DND-41 (cell line): ENCODE measurements around the gene FTO.

Experiments
- ATAC-seq: fragments of 200-7000 bp; cut with Tn5 transposase; 3 replicates; pipeline ENCODE4 v1.9.1; 2021; ENCODE audit warnings: low read depth; ENCODE audit not compliant: insufficient read depth
- DNase-seq: peaks from one replicate; pipeline ENCODE4 v3.0.0-alpha.2; 2020
- H2AFZ ChIP-seq: 2 replicates; pipeline ENCODE4 v1.6.0; 2012; ENCODE audit warnings: low read depth, low read length
- H3K27ac ChIP-seq: 2 replicates; pipeline ENCODE4 v1.5.1; 2012; ENCODE audit warnings: low read length, inconsistent platforms
- H3K27me3 ChIP-seq: fragments of 200-600 bp; sonication (generic); 2 replicates; pipeline ENCODE4 v1.6.0; 2012; ENCODE audit warnings: low read length, mild to moderate bottlenecking, inconsistent platforms; ENCODE audit not compliant: insufficient read depth, poor library complexity
- H3K36me3 ChIP-seq: 2 replicates; pipeline ENCODE4 v1.5.1; 2012; ENCODE audit warnings: low read length, inconsistent platforms; ENCODE audit not compliant: insufficient read depth
- H3K4me1 ChIP-seq: 2 replicates; pipeline ENCODE4 v1.5.1; 2012; ENCODE audit warnings: mild to moderate bottlenecking, low read length; ENCODE audit not compliant: insufficient read depth
- H3K4me2 ChIP-seq: 2 replicates; pipeline ENCODE4 v1.6.0; 2012; ENCODE audit warnings: mild to moderate bottlenecking, moderate library complexity, low read length, inconsistent platforms; ENCODE audit not compliant: insufficient read depth
- H3K4me3 ChIP-seq, 2 experiments: fragments of 200-600 bp in 1 of 2; shearing (Covaris generic) in 1 of 2; 2 replicates each; pipeline ENCODE4 v1.5.1; 2012 to 2016; ENCODE audit warnings: inconsistent platforms in 2 of 2, low read length in 2 of 2, mild to moderate bottlenecking in 2 of 2, low read depth in 1 of 2, moderate library complexity in 1 of 2
- H3K79me2 ChIP-seq: 2 replicates; pipeline ENCODE4 v1.6.0; 2012; ENCODE audit warnings: low read length, inconsistent platforms; ENCODE audit not compliant: insufficient read depth
- H3K9ac ChIP-seq: 2 replicates; pipeline ENCODE4 v1.6.0; 2012; ENCODE audit warnings: low read depth, mild to moderate bottlenecking, inconsistent platforms, low read length, moderate library complexity
- H3K9me3 ChIP-seq: 2 replicates; pipeline ENCODE4 v1.5.1; 2012; ENCODE audit warnings: low read length, moderate library complexity, mild to moderate bottlenecking, inconsistent platforms; ENCODE audit not compliant: insufficient read depth, severe bottlenecking
- H4K20me1 ChIP-seq: 2 replicates; pipeline ENCODE4 v1.6.0; 2012; ENCODE audit warnings: low read length; ENCODE audit not compliant: insufficient read depth
- EZH2 ChIP-seq: IDR thresholded peaks from 3 replicates; pipeline ENCODE4 v1.6.1; 2012; ENCODE audit warnings: borderline replicate concordance, low read depth, mild to moderate bottlenecking, moderate library complexity, low read length, inconsistent platforms; ENCODE audit not compliant: severe bottlenecking
- TF ChIP-seq, protein P1 (sequence below): IDR thresholded peaks from 2 replicates; pipeline ENCODE4 v1.5.1; 2012; ENCODE audit warnings: borderline replicate concordance, low read length, moderate library complexity, mild to moderate bottlenecking; ENCODE audit not compliant: poor library complexity, severe bottlenecking; ENCODE audit errors: extremely low read depth

The FTO gene

DNA sequence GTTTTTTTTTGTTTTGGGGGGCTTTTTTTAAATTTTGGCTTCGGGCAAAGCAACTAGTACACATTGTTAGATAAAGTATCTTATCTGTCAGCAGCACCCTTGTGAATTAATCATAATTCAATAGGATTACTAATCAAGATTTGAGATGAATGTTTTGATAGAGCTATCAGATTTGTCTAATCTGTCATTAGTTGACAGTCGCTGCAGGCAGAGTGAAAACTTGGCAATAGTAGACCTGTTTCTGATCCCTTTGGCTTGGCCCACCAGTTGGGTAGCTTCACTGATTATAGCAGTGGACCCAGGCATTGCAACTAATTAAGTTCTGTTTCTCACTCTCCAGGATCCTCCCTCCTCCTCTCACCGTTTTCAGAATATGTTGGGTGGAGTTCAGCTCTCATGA is 324.0 kb downstream of the FTO start:
- H3K9ac ChIP-seq, result no peak overlapping the region
- H2AFZ ChIP-seq, result no peak overlapping the region
- TF ChIP-seq, protein P1, sequence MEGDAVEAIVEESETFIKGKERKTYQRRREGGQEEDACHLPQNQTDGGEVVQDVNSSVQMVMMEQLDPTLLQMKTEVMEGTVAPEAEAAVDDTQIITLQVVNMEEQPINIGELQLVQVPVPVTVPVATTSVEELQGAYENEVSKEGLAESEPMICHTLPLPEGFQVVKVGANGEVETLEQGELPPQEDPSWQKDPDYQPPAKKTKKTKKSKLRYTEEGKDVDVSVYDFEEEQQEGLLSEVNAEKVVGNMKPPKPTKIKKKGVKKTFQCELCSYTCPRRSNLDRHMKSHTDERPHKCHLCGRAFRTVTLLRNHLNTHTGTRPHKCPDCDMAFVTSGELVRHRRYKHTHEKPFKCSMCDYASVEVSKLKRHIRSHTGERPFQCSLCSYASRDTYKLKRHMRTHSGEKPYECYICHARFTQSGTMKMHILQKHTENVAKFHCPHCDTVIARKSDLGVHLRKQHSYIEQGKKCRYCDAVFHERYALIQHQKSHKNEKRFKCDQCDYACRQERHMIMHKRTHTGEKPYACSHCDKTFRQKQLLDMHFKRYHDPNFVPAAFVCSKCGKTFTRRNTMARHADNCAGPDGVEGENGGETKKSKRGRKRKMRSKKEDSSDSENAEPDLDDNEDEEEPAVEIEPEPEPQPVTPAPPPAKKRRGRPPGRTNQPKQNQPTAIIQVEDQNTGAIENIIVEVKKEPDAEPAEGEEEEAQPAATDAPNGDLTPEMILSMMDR, result no peak
- TF ChIP-seq EZH2, result no peak
- H3K4me1 ChIP-seq, result no peaks in the 10 kb centered on the region
- peaks cover 23% of the 10 kb centered on the region for H3K9me3 ChIP-seq
- no peaks in the 10 kb centered on the region for H4K20me1 ChIP-seq
- no peak for DNase-seq
- H3K4me2 ChIP-seq, result no peak overlapping the region
- ATAC-seq, result no peak
- H3K36me3 ChIP-seq, result peaks cover 14% of the 10 kb centered on the region; the same call in 1 of the 2 replicates
- H3K27me3 ChIP-seq, result no peaks in the 10 kb centered on the region
- no peaks in the 10 kb centered on the region for H3K79me2 ChIP-seq
- no peak overlapping the region for H3K4me3 ChIP-seq
- no peak overlapping the region for H3K27ac ChIP-seq

DNA sequence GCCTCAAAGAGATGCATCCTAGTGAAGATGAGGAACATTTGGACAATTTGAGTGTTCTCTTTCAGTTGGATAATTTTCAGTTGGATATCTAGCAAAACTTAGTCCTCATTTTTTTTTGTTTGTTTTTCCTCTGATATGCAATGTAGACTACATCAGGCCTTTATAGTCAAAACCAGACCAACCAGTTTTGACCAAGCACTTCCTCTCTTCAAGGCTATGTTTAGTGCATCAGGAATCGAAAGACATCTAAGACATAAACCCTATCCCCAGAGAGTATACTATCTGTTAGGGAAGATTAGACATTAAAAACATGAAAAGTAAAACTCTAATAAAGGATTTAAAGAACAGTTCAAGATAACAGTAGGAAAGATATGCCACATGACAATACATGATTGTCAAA is 326.5 kb downstream of the FTO start:
- no peaks in the 10 kb centered on the region for H3K27me3 ChIP-seq
- DNase-seq (no peak), ATAC-seq (no peak)
- H3K27ac ChIP-seq, result no peak overlapping the region
- no peak overlapping the region for H3K4me3 ChIP-seq
- peaks cover 14% of the 10 kb centered on the region; the same call in 1 of the 2 replicates for H3K36me3 ChIP-seq
- H3K9ac ChIP-seq, result no peak overlapping the region
- H3K4me2 ChIP-seq, result no peak overlapping the region
- no peak overlapping the region for H2AFZ ChIP-seq
- TF ChIP-seq, protein P1, result no peak
- no peak for TF ChIP-seq EZH2
- no peaks in the 10 kb centered on the region for H3K79me2 ChIP-seq
- H4K20me1 ChIP-seq, result no peaks in the 10 kb centered on the region
- peaks cover 23% of the 10 kb centered on the region for H3K9me3 ChIP-seq
- H3K4me1 ChIP-seq, result no peaks in the 10 kb centered on the region

DNA sequence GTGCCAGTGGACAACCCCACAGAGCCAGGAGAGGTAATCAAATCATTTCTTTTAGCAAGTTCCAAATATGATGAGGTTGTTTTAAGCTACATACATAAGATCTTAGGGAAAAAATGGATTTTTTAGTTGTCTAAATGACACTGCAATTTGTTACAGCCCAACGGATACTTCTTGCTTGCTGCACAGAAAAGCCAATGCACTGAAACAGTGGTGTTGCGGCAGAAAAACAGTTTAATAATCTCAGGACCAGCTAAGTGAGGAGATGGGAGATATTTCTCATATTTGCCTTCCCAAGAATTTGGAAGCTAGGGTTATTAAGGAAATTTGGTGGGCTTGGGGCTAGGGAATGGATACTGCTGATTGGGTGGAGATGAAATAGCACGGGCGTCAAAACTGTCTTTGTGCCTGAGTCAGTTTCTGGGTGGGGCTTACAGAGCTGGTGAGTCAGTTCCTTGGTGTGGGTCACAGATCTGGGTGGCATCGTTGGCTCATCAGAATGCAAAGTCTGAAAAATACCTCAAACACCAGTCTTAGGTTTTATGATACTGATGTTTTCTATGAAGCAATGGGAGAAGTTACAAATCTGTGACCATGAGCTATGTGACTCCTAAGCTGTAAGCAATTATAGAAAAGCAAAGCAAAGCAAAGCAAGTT is 327.3 kb downstream of the FTO start:
- Histone ChIP-seq H3K4me3 (no peak overlapping the region), H3K9me3 (peaks cover 23% of the 10 kb centered on the region), H3K9ac (no peak overlapping the region), H2AFZ (no peak overlapping the region), H3K36me3 (peaks cover 14% of the 10 kb centered on the region; the same call in 1 of the 2 replicates), H3K27ac (no peak overlapping the region), H3K27me3 (no peaks in the 10 kb centered on the region), H3K4me1 (no peaks in the 10 kb centered on the region), H3K4me2 (no peak overlapping the region), H4K20me1 (no peaks in the 10 kb centered on the region), H3K79me2 (no peaks in the 10 kb centered on the region)
- ATAC-seq (no peak), DNase-seq (no peak)
- TF ChIP-seq, protein P1, result no peak
- no peak for TF ChIP-seq EZH2
